GF-D8 (cell line): ENCODE measurements around the gene CISH.

Source experiments
- DNase-seq: peaks from one replicate; lab custom pipeline; 2025; lab: John Stamatoyannopoulos, UW

CISH gene, protein sequence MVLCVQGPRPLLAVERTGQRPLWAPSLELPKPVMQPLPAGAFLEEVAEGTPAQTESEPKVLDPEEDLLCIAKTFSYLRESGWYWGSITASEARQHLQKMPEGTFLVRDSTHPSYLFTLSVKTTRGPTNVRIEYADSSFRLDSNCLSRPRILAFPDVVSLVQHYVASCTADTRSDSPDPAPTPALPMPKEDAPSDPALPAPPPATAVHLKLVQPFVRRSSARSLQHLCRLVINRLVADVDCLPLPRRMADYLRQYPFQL

DNA sequence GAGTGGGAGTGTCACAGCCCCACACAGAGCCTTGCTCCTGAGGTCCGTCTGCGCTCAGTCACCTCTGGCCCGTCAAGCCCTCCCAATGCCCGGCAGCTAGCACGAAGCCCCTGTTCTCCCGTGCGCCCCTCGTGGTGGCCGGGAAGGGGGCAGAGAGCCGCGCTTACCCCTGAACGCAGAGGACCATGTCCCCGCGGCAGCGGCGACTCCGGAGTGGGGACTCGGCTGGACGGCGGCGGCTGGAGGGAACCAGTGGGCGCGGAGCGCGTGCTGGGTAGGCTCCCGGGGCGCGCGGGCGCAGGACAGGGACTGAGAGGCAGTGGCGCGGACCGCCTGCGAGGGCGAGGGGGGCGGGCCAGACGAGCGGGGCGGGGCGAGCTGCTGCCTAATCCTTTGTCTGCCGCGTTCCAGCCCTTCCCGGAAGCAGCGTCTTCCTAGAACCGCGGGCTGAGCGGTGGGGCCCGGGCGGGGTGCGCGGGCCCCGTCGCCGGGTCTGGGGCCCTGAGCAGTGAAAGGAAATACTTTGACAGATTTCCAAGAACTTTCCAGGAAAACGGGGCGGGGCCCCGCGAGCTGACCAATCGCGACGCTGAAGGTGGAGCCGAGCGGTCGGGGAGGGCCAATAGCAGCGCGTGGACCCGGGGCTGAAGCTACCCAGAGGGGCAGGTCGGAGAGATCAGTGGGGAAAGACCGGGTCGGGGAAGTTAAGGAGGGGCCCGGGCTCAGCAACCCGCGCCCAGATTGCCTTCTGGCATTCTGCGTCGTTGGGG is at the start of gene CISH:
Gene CISH, minus strand, starts transcription at position 311 of the 770 bp plus-strand sequence. Its CDS starts 124 bp downstream, at position 187.
- peak; percentile 97 for DNase-seq

DNA sequence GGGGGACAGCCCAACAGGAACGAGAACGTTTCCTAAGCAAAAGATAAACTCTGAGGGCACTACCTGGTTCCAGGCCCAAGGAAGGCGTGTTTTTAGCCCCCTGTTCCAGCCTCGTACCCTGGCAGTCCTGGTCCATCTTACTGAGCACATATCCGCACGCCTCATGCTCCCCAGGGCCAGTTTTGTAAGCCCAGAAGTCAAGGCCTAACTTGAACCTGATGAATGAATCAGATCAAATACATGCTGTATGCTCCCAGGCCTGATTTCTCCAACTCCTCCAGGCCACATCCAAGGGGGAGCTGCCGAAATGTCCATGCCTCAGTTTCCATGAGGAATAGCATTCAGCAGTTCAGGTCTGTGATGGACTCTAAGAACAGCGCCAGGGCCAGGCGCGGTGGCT is 48.8 kb upstream of the CISH start:
- DNase-seq, result no peak

DNA sequence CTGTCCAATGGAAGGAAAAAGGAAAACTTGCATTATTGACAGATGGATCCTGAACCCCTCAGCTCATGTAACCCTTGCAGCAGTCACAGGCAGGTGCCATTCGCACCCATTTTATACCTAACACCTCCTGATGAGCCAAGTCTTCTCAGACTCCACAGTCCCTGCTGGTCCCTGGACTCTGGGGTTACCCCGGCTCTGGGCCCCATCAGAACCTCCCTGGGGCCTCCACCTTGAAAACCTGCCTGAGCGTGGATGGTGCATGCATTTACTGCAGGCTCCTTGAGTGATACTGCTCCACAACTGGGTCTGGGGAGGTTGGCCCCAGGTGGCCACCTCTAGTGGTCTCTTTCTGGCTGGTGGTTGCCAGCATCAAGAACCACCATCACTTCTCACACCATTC is 47.3 kb upstream of the CISH start:
- no peak for DNase-seq

DNA sequence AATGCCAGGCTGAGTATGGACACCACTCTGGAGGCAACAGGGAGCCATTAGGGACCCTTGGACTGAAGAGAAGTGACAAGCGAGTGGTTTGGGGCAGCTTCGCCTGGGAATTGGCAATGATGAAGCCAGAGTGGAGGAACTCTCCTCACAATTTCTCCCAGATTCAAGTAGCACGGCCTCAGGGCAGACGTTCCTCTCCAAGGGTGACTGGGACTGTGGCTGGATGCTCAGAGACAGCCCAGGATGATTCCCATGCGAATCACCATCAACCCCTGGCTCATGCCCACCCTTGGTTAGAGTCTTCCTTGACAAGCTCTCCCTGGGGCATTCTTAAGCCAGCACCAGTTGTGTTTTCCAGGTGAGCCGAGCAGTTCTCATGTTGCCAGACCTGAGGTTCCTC is 46.8 kb upstream of the CISH start:
- DNase-seq, result no peak

DNA sequence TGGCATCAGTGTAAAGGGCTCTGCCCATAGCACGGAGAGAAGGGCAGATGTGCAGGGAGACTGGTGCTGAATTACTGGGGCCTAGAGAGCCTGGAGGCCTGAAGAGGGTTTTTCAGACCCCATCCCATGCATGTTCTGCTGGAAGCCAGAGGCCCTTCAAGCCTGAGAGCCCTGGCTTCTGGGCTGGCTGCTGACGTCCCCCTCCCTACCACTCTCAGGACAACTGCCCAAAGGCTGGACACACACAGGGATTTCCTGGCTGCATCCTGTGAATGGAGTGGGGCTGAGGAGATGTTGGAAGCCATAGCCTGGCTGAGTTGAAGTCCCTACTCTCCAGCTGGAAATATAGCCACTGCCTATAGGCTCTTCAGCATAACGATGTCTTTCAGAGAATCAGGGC is 46.2 kb upstream of the CISH start:
- no peak for DNase-seq

DNA sequence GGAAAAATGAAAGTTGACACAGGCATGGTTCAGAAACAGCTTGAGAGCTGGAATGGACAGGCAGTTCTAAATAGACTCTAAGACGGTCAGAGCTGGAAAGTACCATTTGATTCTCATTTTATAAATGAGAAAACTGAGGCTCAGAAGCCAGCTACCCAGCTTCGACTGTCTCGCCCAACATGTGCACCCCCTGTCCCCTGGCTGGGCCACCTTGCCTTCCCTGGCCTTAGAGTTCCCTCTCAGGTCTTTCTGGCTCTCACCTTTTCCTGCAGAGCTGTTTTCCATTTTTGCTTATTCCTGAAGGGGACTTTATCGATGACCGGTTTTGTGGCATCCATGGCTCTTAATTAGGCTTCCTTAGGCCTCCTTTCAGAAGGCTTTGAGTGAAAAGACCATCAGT is 45.8 kb upstream of the CISH start:
- DNase-seq, result no peak

DNA sequence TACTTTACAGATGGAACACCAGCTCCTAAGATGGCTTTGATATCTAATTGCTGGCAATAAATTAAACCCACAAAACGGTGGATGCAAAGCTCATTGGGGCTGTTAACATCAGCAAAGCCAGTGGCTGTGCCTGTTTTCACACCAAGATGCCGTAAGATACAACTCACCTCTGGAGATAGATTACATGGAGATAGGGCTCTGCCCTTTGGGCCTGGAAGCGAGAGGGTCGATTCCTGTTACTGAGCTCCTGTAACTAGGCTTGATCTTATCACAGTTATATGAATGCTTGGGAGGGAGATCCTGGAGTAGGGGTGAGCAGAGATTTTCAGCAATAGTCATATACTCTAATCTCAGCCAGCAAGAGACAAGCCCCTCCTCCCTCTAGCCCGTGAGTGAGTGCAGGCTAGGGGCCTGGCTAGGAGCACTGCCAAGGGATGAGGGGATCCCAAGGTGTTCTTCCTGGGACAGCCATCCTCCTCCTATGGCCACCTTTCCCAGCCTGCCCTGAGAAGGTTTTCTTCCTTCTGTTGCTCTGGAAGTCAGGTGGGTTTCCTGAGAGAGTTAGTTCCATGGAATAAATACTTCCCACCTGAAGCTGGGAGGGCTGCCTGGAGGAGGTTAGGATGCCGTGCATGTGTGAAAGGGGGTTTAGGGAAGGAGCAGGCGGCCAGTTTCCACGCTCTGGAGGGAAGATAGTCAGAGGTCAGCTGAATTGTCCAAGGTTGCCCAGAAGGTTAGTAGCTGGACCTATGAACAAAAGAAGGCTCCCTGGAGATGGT is 45.0 kb upstream of the CISH start:
- no peak for DNase-seq

DNA sequence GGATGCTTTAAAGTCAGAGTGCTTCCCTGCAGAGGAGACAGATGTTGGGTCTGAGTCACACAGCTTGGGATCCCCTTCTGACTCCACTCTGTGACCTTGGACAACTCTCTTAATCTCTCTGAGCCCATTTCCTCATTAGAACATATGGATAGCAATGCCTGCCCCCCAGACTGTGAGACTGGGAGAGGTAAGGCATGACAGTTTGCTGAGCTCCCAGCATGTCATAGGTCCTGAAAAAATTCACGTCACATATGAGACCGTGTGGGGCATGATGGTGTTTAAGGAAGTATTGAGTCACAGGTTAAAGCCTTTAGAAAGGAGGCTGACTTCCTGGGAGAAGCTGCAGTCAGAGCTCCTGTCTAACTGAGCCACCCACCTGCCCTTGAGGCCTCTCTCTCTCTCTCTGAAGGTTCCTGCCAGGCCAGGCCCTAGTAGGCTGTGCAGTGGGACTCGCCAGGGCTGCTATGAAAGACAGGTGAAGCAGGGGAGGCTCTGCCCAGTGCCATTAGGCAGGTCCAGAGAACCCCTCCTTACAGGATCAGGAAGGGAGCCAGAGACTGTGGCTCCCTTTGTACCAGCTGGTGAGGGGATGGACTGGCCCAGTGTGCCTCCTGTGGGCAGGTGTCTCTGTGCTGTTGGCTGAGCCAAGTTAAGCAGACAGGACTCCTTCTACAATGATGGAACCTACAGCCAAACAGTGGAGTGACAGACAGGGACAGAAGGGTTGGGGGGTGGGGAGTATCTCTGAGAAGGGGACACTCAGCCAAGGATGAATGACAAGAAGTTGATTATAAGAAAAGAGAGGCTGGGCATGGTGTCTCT is 43.6 kb upstream of the CISH start:
- no peak for DNase-seq

DNA sequence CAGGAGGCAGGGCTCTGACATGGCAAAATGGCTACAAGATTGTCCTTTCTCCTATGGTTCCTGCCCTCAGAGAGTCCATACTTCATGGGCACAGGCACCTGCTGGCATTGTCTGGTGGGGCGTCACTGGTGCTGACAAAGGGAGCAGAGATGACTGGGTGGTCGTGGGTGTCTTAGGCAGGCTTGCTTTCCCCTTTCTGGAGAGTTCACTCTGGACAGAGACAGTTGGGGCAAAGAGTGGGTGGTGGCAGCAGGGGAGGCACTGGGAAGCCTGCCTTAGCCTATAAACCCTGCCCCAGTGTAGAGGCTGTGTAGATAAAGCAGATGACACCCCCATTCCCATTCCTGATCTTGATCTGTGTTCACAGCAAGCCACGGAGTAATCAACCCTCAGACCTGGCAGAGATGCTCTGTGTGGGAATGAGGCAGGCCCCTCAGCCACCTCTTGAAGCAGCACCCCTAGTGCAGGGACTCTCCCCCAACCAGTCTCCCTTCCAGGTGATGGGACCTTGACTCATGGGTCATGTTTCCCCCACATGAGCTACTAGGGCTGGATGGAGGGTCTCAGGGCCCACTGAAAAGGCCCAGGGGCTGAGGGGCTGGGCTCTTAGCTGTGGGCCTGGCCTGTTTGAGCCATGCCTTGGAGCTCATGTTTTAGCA is 42.5 kb upstream of the CISH start:
- no peak for DNase-seq

DNA sequence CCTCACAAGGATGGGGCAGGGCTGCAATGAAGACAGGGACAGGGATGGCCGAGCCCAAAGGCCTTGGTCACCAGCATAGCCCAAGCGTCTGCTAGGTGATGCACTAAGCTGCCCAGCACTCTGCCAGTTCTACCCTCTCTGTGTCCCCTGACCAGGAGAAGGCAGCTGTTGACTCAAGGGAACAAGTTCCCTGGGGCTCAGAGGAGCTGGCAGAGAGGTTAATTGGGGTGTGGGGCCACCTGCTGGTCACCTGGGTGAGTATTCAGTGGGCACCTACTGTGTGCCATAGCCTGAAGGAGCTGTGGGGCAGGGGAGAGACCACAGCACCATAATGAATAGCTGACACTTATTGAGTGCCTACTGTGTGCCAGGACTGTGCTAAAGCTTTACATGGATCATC is 41.1 kb upstream of the CISH start:
- DNase-seq, result peak; percentile 7

DNA sequence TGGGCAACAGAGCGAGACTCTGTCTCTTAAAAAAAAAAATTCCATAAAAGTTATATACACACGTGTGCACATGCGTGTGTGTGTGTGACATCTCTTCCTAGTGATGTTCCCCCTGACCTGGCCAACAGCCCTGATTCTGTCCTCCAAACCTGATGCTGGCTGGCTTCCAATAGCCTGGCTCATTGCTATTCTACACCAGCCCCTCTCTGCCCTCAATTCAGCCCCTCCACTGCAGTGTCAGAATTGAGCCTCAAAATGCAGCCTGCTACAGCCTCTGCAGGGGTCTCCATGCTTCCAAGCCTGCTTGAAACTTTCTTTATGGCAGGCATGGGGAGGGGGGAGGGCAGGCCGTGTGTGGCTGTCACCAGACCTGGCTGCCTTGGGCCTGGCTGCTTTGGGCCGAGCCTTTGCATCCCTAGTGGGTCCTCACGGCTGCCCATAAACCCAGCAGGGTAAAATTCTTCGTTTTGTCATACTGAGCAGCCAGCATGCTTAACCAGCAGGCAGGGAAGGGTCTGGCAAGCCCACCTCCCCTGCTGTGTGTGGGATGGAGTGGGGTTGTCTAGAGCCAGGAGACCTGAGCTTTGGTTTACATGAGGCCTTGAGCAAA is 40.5 kb upstream of the CISH start:
- no peak for DNase-seq

DNA sequence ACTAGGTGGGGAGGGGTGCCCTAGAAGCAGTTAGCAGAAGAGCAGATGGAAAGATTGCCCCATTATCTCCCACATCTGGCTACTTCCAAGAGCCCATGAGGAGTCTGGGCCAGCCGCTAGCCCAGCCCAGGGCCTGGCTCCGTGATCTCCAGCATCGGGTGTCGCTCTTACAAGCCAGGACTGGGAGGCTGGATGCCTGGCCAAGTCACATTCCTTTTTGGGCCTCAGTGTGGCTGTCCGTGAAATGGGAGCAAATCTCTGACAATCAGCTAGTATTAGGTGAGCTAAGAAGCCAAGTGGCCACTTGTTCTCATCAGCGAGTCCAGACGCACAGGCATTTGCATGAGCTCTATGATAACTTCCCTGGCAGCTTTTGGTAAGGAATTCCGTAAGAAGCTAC is 39.9 kb upstream of the CISH start:
- no peak for DNase-seq

DNA sequence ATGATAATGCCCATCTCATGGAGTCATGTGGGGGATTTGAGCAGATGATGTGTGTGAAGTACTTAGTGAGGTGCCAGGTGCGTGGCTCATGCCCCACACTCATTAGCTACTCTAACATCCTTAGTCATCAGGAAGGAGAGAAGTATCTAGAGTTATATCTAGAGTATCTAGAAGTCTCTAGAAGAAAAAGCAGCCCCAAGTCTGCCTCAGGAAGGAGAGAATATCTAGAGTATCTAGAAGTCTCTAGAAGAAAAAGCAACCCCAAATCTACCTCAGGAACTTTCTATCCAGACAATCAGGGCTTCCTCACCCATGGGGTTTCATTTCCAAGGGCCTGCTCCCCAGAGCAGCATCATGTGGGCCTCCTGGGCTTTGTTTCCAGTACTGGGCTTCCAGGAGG is 38.4 kb upstream of the CISH start:
- no peak for DNase-seq

DNA sequence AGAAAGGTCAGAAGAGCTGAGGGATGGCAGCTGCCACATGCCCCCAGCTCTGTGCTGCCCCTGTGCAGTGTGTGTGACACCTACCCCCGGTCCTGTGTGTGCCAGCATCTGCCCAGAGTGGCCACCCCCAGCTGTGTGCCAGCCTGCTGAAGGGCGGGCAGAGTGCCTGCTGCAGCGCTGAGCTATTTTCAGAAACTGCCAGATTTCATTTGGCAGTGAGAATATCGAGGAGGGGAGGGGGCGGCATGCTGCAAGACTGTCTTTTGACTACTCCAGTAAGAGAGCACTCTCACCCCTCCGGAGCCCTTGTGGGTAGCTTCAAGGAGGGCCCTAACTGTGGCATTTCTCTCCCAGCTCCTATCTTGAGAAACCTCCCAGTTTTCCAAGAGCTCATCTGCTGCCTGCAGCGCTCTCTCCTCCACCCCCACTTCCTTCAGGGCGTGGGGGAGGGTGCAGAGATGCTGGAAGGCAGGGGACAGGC is 37.9 kb upstream of the CISH start:
- no peak for DNase-seq

DNA sequence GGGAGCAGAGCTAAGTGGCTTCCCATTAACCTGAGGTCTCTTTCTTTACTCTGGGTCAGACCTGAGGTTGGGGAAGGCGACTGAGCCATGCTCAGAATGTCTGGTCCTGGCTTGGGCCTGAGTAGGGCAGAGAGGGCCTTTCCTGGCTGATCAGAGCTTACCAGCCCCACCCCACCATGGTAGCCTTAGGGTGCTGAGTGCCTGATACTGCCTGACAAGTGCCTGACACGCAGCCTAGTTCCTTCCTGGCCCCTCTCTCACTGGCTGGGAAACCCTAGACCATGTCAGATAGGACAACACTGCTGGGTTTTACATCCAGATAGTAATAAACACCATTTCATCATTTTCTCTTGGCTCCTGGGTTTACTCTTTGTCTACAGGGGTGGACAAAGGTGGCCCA is 37.4 kb upstream of the CISH start:
- DNase-seq, result no peak

DNA sequence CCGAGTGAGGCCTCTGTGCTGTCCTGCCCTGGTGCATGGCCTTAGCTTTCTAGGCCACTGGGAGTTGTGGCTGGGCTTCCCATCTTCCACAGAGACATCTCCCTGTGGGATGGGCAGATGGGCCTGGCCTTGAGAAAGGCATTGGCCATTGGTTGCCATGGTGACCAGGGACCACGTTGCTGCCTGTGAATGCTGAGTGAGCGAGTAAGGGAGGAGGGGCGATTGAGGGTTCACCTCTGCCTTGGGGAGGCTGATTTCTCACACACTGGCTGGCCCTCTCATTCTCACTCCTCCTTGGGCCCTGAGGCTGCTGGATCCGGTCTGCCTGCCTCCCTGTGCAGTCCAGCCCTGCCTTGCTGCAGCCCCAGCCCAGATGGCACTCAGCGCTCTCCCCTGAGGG is 36.7 kb upstream of the CISH start:
- no peak for DNase-seq

DNA sequence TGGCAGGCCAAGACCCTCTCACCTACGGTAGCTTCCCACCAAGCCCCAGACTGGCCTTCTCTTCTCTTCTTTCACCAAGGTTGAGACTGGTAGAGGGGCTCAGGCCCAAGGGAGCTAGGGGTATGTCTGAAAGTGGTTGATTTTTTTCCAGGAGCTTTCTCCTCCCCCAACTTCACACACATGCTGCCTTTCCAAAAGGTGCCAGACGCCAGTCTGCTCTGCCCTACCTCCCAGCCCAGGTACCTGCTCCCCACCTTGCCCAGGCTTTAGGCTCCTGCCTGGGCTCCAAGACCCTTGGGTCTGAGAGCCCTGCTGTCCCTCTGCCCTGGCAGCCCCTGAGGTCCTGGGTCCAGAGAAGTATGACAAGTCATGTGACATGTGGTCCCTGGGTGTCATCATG is 33.8 kb upstream of the CISH start:
- DNase-seq, result no peak

DNA sequence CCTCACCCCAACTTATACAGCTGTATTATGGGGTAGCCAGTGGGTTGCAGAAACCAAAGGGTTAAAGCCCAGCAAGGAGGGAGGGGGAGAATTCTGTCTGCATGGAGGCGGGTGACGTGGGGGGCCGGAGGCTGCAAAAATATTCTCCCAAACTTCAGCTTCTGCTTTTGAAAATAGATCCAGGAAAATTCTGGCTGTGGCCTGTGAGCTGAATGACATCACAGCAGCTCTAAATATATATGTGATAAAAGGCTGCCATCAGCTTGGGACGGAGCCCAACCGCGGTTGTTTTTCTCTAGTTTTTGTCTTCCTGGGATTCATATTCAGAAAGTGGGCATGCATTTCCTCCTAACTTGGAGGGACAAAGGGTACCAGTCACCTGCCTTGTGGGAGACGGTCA is 33.0 kb upstream of the CISH start:
- no peak for DNase-seq

DNA sequence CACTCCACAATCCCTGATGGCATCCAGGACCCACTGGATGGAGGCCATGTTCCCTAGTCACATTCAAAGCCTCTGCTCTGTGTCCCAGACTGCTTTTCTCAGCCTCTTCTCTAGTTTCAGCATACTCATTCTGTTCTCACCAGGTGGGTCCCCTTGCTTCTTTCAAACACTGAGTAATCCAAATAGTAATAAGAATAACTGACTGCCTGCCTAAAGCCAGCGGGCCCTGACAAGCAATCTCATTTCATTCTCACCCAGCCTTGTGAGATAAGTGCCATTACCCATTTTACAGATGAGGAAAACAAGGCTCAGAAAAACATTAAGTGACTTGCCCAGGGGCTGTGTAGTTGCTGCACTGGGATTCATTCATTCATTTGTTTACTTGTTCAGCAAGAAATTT is 30.8 kb upstream of the CISH start:
- DNase-seq, result no peak

DNA sequence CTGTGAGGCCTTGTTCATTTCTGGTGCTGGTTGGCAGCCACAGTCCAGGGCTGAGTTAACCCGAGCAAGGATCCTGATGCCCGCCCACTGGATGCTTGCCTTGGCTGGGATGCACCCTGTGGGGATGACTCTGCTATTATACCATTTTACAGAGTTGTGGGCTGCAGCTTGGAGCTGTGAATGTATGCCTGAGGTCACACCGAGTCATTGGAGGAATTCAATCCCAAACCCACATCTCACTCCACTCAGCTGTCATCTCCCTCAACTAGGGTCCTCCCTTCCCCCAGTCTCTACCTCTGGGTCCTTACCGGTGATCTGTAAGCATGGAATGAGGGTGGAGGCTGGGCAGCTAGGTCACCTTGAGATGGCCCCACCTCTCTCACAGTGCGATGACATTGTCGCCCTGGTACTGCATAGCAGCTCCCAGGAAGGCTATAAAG is 27.5 kb upstream of the CISH start:
- DNase-seq, result no peak

DNA sequence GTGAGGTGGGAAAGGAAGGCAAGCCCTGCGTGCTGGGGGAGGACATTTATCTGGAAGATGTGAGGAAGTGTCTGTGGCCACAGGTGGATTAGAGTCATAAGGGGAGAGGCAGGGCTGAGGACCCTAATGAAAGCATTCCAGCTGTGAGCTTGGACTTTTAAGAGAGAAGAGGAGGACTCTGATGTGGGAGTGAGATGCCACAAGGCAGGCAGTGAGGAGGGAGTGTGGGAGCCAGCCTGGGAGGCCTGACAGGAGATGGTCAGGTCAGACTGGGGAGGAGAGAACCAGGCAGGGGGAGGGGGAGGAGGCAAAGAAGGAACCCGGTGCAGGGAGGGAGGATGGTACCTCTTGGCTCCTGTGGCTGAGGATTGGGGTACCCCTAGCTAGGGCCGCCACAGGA is 26.4 kb upstream of the CISH start:
- no peak for DNase-seq
